ENCODE measurements around the gene TRIP13. TPM values are rescaled to one million over a fixed set of nuclear protein-coding genes. Genes with fewer than 3 reads are reported as not detected.

The TRIP13 gene
- total and polyA plus RNA-seq, 2 of the 13 experiments (the other 11 are each of a cell fraction or from before 2014, with no cell fraction given): 13.5 to 33.0 TPM

DNA sequence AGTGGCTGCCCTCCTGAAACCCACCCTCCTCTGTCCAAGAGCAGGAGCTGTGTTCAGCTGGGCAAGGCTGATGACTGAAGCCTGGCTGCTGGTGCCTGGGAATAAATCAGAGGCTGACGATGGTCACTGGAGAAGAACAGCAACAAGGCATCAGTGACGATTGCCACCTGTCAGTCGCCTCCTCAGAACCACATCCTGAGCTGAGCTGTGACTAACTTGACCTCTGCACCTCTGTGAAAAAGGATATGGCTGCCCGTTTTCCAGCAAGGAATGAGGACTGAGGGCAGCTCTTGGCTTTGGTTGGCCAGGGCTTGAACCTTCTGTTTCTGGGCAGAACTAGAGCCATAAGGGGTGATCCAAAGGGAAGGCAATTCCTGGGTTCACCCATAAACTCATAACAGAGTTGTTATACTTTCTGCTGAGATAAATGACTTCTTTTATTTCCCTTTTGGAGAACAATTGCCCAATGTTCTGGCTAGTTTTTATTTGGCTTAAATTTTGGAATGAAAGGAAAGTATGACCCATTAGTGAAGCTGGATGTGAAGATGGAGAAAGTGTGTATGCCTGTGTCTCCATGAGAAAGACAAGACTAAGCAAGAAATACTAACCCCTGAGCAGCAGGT lies 40.1 kb downstream of the TRIP13 start (continued):
- TF ChIP-seq, protein P1, sequence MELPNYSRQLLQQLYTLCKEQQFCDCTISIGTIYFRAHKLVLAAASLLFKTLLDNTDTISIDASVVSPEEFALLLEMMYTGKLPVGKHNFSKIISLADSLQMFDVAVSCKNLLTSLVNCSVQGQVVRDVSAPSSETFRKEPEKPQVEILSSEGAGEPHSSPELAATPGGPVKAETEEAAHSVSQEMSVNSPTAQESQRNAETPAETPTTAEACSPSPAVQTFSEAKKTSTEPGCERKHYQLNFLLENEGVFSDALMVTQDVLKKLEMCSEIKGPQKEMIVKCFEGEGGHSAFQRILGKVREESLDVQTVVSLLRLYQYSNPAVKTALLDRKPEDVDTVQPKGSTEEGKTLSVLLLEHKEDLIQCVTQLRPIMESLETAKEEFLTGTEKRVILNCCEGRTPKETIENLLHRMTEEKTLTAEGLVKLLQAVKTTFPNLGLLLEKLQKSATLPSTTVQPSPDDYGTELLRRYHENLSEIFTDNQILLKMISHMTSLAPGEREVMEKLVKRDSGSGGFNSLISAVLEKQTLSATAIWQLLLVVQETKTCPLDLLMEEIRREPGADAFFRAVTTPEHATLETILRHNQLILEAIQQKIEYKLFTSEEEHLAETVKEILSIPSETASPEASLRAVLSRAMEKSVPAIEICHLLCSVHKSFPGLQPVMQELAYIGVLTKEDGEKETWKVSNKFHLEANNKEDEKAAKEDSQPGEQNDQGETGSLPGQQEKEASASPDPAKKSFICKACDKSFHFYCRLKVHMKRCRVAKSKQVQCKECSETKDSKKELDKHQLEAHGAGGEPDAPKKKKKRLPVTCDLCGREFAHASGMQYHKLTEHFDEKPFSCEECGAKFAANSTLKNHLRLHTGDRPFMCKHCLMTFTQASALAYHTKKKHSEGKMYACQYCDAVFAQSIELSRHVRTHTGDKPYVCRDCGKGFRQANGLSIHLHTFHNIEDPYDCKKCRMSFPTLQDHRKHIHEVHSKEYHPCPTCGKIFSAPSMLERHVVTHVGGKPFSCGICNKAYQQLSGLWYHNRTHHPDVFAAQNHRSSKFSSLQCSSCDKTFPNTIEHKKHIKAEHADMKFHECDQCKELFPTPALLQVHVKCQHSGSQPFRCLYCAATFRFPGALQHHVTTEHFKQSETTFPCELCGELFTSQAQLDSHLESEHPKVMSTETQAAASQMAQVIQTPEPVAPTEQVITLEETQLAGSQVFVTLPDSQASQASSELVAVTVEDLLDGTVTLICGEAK (IDR thresholded peaks at IDR 0.05): no peak
- TF ChIP-seq, protein P1 (CRISPR knock-in tag; IDR thresholded peaks at IDR 0.05): no peak
- TF ChIP-seq ZNF572 (CRISPR knock-in tag; IDR thresholded peaks at IDR 0.05) (no peak), ZNF660 (CRISPR knock-in tag; IDR thresholded peaks at IDR 0.05; ENCODE audit: borderline replicate concordance, low read depth) (no peak), CBX2 (IDR thresholded peaks at IDR 0.05; ENCODE audit: low read depth, low read length) (no peak), CBX2 (CRISPR knock-in tag; IDR thresholded peaks at IDR 0.05; ENCODE audit: low read depth) (no peak)
- TF ChIP-seq, protein P2, sequence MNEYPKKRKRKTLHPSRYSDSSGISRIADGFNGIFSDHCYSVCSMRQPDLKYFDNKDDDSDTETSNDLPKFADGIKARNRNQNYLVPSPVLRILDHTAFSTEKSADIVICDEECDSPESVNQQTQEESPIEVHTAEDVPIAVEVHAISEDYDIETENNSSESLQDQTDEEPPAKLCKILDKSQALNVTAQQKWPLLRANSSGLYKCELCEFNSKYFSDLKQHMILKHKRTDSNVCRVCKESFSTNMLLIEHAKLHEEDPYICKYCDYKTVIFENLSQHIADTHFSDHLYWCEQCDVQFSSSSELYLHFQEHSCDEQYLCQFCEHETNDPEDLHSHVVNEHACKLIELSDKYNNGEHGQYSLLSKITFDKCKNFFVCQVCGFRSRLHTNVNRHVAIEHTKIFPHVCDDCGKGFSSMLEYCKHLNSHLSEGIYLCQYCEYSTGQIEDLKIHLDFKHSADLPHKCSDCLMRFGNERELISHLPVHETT (CRISPR knock-in tag; conservative IDR thresholded peaks at IDR 0.05): no peak
- TF ChIP-seq, protein P3, sequence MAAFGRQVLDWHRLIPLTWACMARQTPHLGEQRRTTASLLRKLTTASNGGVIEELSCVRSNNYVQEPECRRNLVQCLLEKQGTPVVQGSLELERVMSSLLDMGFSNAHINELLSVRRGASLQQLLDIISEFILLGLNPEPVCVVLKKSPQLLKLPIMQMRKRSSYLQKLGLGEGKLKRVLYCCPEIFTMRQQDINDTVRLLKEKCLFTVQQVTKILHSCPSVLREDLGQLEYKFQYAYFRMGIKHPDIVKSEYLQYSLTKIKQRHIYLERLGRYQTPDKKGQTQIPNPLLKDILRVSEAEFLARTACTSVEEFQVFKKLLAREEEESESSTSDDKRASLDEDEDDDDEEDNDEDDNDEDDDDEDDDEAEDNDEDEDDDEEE (CRISPR knock-in tag; IDR thresholded peaks at IDR 0.05): no peak
- TF ChIP-seq, protein P4, sequence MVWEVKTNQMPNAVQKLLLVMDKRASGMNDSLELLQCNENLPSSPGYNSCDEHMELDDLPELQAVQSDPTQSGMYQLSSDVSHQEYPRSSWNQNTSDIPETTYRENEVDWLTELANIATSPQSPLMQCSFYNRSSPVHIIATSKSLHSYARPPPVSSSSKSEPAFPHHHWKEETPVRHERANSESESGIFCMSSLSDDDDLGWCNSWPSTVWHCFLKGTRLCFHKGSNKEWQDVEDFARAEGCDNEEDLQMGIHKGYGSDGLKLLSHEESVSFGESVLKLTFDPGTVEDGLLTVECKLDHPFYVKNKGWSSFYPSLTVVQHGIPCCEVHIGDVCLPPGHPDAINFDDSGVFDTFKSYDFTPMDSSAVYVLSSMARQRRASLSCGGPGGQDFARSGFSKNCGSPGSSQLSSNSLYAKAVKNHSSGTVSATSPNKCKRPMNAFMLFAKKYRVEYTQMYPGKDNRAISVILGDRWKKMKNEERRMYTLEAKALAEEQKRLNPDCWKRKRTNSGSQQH (CRISPR knock-in tag; IDR thresholded peaks at IDR 0.05; ENCODE audit: low read depth): no peak

All from HepG2 (cell line).